Anterior cingulate cortex (tissue), 58 donors: Measurements from ENCODE around the gene HSD17B2.
"Not testable (repeated sequence)": the region's sequence is repeated elsewhere in the genome, so short reads cannot be mapped to it uniquely, and the experiment has no call there.

Experiments
- DNase-seq, 58 donors: peaks; one replicate each; lab custom pipeline; 2025; lab: John Stamatoyannopoulos, UW

HSD17B2 gene

DNA sequence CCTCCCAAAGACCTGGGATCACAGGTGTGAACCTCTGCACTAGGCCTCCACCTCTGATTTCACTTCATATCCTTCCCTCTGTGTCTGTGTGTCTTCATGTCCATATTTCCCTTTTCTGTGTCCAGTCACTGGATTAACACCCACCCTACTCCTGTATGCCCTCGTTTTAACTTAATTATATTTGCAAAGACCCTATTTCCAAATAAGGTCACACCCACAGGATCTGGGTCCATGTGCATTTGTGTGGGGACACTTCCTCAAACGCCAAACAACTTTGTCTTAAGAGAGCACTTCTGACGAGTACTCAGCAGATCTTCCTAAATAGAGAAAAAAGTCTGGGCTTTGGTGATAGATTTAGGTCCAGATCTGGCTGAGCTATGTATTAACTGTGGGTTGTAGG lies 78.7 kb downstream of the HSD17B2 start:
- DNase-seq, result no peak

DNA sequence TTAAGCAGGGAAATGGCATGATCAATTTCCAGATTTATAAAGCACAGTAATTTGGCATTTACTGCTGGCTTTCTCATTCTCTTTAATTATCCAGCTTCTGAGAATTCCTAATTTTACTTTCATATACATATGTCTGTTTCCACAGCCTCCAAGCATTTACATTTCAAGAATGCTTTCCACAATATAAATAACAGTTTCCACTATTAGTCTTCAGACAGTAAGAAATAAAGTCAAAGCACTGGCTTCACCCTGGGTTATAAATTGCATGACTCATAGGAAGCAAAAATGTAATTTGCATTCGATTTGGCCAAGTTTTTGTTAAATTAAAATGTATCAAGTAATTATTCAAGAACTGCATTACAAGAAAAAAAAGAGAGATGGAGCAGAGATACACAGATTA lies 81.5 kb downstream of the HSD17B2 start:
- DNase-seq, result no peak

DNA sequence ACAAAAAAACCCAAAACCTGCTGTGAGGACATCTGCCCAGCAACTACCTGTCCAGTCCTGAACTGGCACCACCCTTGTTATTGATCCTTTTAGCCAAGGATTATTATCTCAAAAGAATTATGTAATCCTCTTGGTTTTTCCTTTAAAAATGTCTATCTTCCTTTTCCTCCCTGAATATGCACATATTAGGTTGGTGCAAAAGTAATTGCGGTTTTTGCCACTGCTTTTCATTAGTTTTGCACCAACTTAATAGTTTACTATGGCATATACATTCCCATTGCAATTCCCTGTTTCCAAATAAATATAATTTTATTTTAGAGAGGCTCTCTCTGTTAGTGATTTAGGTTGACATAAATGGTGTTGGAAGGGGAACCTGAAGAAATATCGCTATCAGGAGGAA lies 83.7 kb downstream of the HSD17B2 start:
- no peak for DNase-seq

DNA sequence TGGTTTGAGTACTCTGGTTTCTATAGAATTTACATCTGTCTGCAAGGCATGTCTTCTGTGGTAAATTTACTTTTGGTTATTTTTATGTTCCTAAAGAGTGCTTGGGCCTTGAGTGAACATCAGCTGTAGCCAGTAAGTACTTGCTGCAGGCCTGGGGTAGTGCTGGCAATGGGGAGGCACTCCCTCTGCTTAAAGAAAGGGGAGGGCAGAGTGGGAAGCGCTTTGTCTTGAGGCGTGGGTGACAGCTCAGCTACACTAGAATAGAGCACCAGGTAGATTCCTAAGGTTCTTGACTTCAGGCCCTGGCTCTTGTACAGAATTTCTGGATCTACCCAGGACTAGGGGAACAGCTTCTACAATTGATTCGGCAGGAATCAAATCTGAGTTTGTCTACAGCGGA lies 84.4 kb downstream of the HSD17B2 start:
- DNase-seq, result no peak

DNA sequence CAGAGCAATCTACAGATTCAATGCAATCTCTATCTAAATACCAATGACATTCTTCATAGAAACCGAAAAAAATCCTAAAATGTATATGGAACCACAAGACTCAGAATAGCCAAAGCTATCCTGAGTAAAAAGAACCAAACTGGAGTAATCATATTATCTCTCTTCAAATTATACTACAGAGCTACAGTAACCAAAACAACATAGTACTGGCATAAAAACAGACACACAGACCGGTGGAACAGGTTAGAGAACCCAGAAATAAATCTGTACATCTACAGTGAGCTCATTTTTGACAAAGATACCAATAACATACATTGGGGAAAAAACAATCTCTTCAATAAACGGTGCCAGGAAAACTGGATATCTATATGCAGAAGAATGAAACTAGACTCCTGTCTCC lies 89.6 kb downstream of the HSD17B2 start:
- no peak for DNase-seq

DNA sequence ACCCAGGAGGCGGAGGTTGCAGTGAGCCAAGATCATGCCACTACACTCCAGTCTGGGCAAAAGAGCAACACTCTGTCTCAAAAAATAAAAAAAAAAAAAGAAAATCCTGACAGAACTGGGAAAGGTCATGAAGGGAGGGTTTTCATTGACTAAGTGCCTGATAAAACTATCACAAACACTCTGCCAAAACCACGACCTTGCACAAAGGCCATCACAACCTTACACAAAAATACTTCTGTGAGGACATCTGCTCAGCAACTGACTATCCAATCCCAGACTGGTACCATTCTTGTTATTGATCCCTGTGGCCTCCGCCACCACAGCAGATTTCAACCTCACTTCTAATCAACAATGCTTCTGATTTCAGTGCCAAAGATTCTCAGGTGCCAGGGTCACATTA lies 94.8 kb downstream of the HSD17B2 start:
- no peak for DNase-seq

DNA sequence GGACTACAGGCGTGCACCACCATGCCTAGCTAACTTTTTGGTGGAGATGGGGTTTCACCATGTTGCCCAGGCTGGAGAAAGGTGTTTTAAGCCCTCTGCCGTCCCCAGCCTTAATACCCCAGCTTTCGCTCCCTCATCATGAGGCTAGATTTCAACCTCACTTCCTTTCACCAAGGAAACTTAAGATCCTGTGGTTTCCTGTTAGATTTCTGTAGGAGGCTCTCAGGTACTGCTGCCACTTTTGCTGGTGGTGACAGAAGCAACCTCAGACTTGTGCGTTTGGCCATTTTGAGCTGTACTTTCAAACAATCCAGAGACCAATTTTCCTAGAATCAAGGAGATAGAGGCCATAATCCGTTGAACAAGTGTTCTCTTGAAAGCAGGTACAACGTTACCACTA lies 98.7 kb downstream of the HSD17B2 start:
- DNase-seq, result no peak

DNA sequence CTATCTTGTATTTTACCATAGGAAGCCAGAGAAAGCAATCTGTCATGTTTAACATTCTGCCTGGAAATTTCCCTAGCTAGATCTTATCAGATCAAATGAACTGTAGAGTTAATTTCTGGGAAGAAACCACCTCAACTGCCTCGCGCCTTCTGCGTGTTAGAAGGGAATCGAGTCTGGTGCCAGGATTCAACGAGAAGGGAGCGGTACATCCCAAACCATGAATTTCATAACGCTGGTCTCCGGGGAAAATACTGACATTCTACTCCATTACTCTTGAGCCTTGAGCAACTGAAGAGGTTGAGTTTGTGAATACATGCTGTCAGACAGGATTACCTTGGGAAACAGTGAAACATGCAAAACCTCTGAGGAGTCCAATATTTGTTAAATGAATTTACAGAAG lies 99.8 kb downstream of the HSD17B2 start:
- no peak for DNase-seq

DNA sequence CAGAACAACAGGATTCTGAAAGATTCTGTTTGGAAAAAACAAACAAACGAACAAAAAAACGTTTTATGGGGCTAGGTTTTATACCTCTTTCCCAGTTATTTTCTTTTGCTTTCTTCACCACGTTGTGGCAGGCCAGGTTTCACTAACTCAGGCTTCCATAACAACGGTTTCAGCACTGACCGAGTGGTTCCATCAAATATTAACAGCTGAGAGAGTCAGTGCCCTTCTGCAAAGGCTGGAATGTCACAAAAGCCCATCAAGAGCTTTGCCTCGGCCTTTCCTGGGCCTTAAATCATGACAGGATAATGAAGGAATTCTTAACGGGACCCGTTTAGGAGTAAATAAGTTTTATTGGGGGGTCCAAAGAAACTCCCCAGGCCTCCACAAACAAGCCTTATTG lies 100.8 kb downstream of the HSD17B2 start:
- no peak for DNase-seq

DNA sequence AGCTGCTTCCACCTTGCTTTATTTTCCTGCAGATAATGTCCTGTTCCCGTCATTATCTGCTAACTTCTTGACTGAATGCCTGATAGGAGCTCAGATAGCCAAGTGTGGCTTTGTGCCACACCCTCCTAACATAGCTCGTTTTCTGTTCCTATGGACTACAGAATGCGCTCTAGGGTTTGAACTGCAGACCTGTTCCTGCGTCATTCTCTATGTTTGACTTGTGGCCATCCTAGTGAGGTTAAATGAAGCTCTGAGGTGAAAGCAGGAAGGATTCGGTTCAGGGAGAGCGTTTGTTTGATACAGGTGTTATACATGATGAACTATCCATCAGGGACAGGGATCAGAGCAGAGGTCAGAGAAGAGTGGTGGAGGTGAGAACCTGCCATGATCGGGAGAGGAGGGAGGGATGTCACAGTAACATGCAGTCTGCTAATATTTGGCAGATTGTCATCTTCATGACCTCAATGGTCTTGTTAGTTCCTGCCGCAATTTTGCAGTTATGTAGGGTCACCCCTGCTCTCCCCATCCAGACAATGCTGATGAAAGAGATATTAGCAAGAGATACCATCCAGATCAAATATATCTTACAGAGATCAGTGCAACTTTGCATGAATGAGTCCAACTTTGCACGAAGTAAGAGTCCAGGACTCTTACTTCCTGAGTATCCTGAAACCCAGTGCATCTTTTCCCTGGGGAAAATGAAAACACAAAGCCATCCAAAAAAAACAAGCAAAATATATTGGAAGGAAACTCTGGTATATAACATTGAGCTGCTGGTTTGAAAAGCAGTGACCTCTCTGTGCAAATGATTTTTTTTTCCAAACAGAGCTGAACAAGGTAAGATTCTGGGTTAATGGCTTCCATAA lies 102.1 kb downstream of the HSD17B2 start:
- no peak for DNase-seq

DNA sequence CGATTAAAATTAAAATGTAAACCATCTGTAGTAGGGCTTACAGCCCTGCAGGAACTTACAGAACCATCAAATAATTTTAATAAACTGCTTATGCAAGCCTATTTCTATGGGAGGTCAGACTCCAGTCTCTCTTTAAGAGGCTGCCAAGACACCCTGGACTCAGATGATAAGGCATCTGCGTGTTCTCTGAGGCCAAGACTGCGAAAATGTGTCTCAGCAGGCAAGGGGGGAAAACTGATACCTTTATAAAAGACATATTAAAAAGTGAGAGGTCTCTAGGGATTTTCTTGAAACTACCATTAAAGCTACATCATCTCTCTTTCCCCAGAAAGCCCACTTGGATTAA lies 102.7 kb downstream of the HSD17B2 start:
- DNase-seq, result no peak

DNA sequence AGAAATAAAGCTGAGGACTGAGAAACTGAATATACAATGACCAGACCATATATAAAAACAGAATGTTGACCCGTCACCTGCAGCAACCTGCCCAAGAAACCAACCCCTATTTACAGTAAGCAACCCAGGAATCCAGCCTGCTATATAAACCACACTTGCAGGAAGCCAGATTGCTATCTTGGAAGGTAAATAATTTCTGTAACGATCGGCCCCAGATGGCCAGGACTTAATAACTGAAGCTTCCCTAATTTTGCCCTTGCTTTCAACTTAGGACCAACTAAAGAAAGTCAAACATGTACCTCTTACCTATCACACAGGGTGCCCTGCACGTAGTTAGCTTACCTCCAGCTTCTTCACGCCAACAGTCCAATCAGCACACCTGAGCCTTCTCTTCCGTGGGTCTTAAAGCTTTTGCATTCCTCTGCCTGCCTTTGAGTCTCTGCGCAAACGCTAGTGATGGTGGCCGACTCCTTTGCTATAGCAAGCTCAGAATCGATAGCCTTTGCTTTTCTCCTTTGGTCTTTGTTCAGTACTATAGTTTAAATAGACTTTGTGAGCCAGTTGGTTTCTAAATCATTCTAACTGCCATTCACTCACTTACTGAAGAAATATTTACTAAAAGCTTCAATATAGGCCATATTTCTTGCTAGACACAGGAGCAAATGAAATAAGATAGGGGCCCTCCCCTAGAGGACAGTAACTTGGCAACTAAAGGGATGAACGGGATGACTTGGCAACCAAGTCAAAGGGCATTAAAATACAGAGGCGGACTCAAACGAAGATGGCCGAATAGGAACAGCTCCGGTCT lies 103.6 kb downstream of the HSD17B2 start:
- DNase-seq, result no peak

DNA sequence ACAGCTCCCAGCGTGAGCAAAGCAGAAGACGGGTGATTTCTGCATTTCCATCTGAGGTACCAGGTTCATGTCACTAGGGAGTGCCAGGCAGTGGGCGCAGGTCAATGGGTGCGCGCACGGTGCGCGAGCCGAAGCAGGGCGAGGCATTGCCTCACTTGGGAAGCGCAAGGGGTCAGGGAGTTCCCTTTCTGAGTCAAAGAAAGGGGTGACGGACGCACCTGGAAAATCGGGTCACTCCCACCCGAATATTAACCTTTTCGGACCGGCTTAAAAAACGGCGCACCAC lies 104.2 kb downstream of the HSD17B2 start:
- not testable (repeated sequence) for DNase-seq

DNA sequence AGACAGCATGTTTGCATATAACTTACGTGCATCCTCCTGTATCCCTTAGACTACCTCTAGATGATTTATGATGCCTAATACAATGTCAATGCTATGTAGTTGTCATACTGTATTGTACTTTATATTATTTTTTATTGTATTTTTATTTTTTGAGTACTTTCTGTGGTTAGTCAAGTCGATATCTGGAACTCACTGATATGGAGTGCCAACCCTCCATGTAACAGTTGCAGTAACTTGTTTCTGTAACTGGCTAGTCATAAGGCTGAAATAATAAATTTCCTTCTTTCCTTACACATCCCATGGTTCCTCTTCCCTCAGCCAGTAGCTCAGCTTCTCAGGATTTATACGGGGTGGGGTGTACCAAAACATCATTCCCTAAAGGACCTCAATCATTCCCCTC lies 111.5 kb downstream of the HSD17B2 start:
- DNase-seq, result no peak

DNA sequence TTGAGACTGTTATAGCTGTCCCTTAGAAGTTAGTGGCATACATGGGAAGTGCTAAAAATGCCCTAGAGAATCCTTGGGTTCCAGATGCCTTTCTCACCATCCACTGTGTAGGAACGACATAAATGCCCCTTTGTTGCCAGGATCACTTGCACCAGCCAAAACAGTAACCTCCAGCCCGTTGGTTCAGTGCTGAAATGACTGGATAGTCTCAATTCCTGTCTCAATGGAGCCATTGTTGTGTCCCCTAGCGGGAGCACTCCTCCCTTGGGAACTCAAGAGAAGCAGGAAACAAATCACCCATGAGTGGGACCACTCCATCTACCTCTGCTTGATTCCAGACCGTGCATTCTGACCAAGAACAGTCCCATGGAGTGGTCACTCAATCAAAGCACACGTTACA lies 111.9 kb downstream of the HSD17B2 start:
- DNase-seq, result peak in 34 of 58 donors; percentile 2 to 83 (median 37)

DNA sequence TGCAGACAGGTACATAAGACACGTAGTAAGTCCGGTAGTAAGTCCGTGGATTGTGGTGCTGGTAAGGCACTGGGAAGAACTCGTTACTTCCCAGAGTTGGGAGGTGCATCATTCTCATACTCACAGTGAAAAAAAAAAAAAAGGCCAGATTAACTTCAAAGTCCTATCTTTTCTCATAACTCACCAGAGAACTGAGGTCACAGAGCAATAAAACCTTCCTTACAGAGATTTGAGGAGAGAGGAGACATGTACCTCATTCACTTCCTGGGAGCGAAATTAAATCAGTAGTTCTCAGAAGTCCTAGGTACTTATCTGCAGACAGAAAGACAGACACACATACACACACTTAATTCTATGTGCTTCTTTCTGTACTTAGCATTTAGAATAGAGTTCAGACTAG lies 112.5 kb downstream of the HSD17B2 start:
- no peak for DNase-seq
